ENCODE data around the gene GRIK4.

GRCh38 chr11:120505801-120506425 lies 5.6 kb upstream of the GRIK4 start:
- TF ChIP-seq CTCF (IDR thresholded peaks at IDR 0.05) = no peak
- no peak for TF ChIP-seq EZH2 (IDR thresholded peaks at IDR 0.05; ENCODE audit: borderline replicate concordance, insufficient read depth, low read depth, low read length, poor library complexity, severe bottlenecking)
